CD4-positive, alpha-beta memory T cell (primary cell): Measurements from ENCODE around the gene SERTAD3. TPM values are rescaled to one million over a fixed set of nuclear protein-coding genes. Genes with fewer than 3 reads are reported as not detected.
"Not testable (repeated sequence)": the region's sequence is repeated elsewhere in the genome, so short reads cannot be mapped to it uniquely, and the experiment has no call there.

Experiments used
- CTCF ChIA-PET: fragments of 350-600 bp; sonication (Branson Sonifier 250); formaldehyde crosslinking; loops from one replicate; lab custom pipeline; 2021; ENCODE audit warnings: inconsistent platforms; ENCODE audit not compliant: partially characterized antibody; lab: Charles Lee
- POLR2A ChIA-PET: fragments of 350-600 bp; sonication (Branson Sonifier 250); formaldehyde crosslinking; loops from one replicate; lab custom pipeline; 2021; ENCODE audit not compliant: partially characterized antibody; lab: Charles Lee
- DNase-seq, 5 donors: peaks; one replicate each; pipeline versions ENCODE4 v3.0.0 to v3.0.0-alpha.2; 2020 to 2022; ENCODE audit warnings: mixed read lengths in 1 of 5
- H3K27ac ChIP-seq: one replicate; pipeline ENCODE4 v1.7.0; 2013; ENCODE audit warnings: low read depth, low read length
- H3K27me3 ChIP-seq: 2 replicates; pipeline ENCODE4 v1.7.0; 2013; ENCODE audit warnings: mild to moderate bottlenecking, low read length, moderate library complexity; ENCODE audit not compliant: insufficient read depth
- H3K36me3 ChIP-seq: 2 replicates; pipeline ENCODE4 v1.7.0; 2013; ENCODE audit warnings: mild to moderate bottlenecking, low read length, moderate library complexity; ENCODE audit not compliant: insufficient read depth
- H3K4me1 ChIP-seq: 2 replicates; pipeline ENCODE4 v1.7.0; 2013; ENCODE audit warnings: mild to moderate bottlenecking, low read length, moderate library complexity; ENCODE audit not compliant: insufficient read depth
- H3K4me3 ChIP-seq, 2 donors: one replicate each; pipeline ENCODE4 v1.7.0; 2013; ENCODE audit warnings: low read length in 2 of 2, mild to moderate bottlenecking in 1 of 2
- H3K9me3 ChIP-seq, 2 donors: one replicate each; pipeline ENCODE4 v1.7.0; 2013; ENCODE audit warnings: low read length in 2 of 2, control low read depth in 1 of 2; ENCODE audit not compliant: control insufficient read depth in 1 of 2
- H3K27ac Mint-ChIP-seq, 7 donors: one replicate each; pipeline ENCODE4 v1.8.0; 2020 to 2021; ENCODE audit warnings: mixed read lengths in 7 of 7, mild to moderate bottlenecking in 6 of 7, inconsistent platforms in 3 of 7, moderate library complexity in 3 of 7
- H3K27me3 Mint-ChIP-seq, 2 donors: one replicate each; pipeline ENCODE4 v1.8.0; 2020 to 2021; ENCODE audit warnings: mixed read lengths in 2 of 2
- H3K36me3 Mint-ChIP-seq, 2 donors: one replicate each; pipeline ENCODE4 v1.8.0; 2020 to 2021; ENCODE audit warnings: mixed read lengths in 2 of 2, inconsistent platforms in 1 of 2, mild to moderate bottlenecking in 1 of 2
- H3K4me1 Mint-ChIP-seq, 4 donors: one replicate each; pipeline ENCODE4 v1.8.0; 2020 to 2021; ENCODE audit warnings: mixed read lengths in 4 of 4, mild to moderate bottlenecking in 1 of 4
- H3K4me3 Mint-ChIP-seq, 8 donors: one replicate each; pipeline ENCODE4 v1.8.0; 2020 to 2021; ENCODE audit warnings: mixed read lengths in 8 of 8, mild to moderate bottlenecking in 7 of 8, moderate library complexity in 6 of 8, inconsistent platforms in 3 of 8
- H3K9me3 Mint-ChIP-seq, 8 donors: one replicate each; pipeline ENCODE4 v1.8.0; 2020 to 2021; ENCODE audit warnings: mixed read lengths in 8 of 8, mild to moderate bottlenecking in 5 of 8, inconsistent platforms in 3 of 8, moderate library complexity in 1 of 8
- intact Hi-C: fragments of 100-400 bp; cut with micrococcal nuclease; formaldehyde crosslinking; loops from one replicate; pipeline ENCODE4 v1.15.1; 2023
- polyA plus RNA-seq, 2 donors: library from polyadenylated mRNA; unstranded; fragments of 300-500 nt; fragmentation: Illumina TruSeq; gene quantifications; one replicate each; pipeline ENCODE4 v1.2.3, GENCODE V29; 2021
- total RNA-seq, 2 experiments: library from RNA; stranded (reverse); gene quantifications; one replicate each; pipeline ENCODE4 v1.2.3, GENCODE V29; 2021

SERTAD3 gene
- total and polyA plus RNA-seq, 4 experiments from 2014 or later = 9.4 to 19.4 (median 14.6) TPM

- H3K4me3 ChIP-seq, H3K27ac ChIP-seq, H3K9me3 Mint-ChIP-seq, H3K27me3 Mint-ChIP-seq, H3K9me3 ChIP-seq, H3K27ac Mint-ChIP-seq, H3K4me3 Mint-ChIP-seq, H3K36me3 ChIP-seq, H3K36me3 Mint-ChIP-seq, intact Hi-C loops, H3K27me3 ChIP-seq, DNase-seq: not testable (repeated sequence)
- ChIA-PET POLR2A (interaction anchor here (1.7 kb wide), 1 partner anchor 13 kb away, joined by 5 read pairs; no protein-coding TSS in a partner anchor), CTCF (interaction anchor here (0.9 to 1.0 kb wide), 2 partner anchors 10 kb away, joined by 4 read pairs; no protein-coding TSS in a partner anchor)
- peaks cover 18% of the 10 kb centered on the region for H3K4me1 ChIP-seq
- peaks cover 8 to 21% (median 13%) of the 10 kb centered on the region in 4 donors for H3K4me1 Mint-ChIP-seq
Observed at GRCh38 chr19:40430242-40430641, 13.9 kb downstream of the SERTAD3 start.

- CTCF ChIA-PET = interaction anchor here (3.1 kb wide), 1 partner anchor 37 kb away, joined by 24 read pairs; the partner anchor contains the start of gene BLVRB
- Mint-ChIP-seq H3K4me3 (peak overlapping the region in 1 of 8 donors; percentile 49), H3K36me3 (peaks cover 0 to 11% of the 10 kb centered on the region in 2 donors), H3K4me1 (peaks cover 9 to 28% (median 17%) of the 10 kb centered on the region in 4 donors)
- not testable (repeated sequence) for H3K36me3 ChIP-seq, H3K4me3 ChIP-seq, H3K27ac ChIP-seq, H3K27ac Mint-ChIP-seq, H3K27me3 Mint-ChIP-seq, H3K9me3 Mint-ChIP-seq, H3K9me3 ChIP-seq, H3K27me3 ChIP-seq, DNase-seq
- POLR2A ChIA-PET = interaction anchor here (8.9 kb wide), 1 partner anchor 13 kb away, joined by 227 read pairs; the partner anchor contains the start of gene SERTAD3
- intact Hi-C loops = loop anchor here (5.0 to 10.0 kb wide), 2 partner anchors 143 to 174 kb away; partner anchors contain the start of genes AKT2 and LTBP4
- H3K4me1 ChIP-seq = peaks cover 21% of the 10 kb centered on the region
Observed at GRCh38 chr19:40428197-40428596, 15.9 kb downstream of the SERTAD3 start.

DNA sequence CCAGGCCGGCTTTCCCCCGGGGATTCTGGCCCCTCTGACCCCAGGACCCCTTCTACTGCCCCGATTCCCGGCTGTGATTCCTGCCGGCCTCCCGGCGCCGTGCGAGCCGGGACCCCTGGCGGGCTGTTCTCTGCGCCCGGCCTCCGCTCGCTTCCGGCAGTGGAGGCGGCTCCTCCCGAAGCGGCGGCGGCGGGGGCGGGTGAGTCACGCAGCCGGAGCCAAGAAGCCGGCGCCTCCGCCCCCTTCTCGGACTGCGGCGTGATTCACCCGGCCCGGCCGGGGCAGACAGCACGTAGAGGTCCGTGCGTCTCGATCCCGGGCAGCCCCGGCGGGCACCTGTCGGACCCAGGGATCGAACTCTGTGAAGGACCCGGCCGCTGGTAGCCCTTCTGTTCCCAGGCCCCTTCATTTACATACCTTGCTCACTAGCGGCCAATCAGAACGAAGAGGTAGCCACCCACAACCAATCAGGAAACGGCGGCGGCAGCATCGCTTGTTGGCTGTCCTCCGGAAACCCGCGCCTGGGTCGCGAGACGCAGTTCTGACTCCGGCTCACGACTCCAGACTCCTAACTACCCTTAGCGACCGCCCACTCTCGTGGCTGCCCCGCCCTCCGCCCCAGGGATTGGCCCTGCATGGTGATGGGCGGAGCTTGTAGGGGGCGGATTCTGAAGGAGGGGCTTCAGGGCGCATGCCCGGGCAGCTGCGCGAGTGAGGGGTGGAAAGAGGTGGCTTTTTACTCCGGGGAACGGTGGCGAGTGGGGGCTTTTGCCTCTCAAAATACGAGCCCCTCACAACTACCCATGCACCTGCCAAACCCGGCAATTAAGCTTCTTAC is 18.5 kb downstream of the SERTAD3 start, which contains the start of gene SERTAD1:
Gene SERTAD1 (minus strand): TSS at position 543 of the 838 bp plus-strand sequence. CDS start 2,446 bp downstream, outside the sequence.
- H3K27me3 Mint-ChIP-seq = peaks cover 0 to 2% of the 10 kb centered on the region in 2 donors

GRCh38 chr19:40424637-40425449 is 19.3 kb downstream of the SERTAD3 start:
- H3K4me3 ChIP-seq = peak overlapping the region; percentile 79 to 85
- Mint-ChIP-seq H3K27me3 (peaks cover 0 to 2% of the 10 kb centered on the region in 2 donors), H3K36me3 (peaks cover 0 to 14% of the 10 kb centered on the region in 2 donors), H3K27ac (peak overlapping the region; percentile 94 to 99 (median 98)), H3K9me3 (peaks cover 0 to 2% (median 0%) of the 10 kb centered on the region in 8 donors), H3K4me1 (peaks cover 13 to 36% (median 22%) of the 10 kb centered on the region in 4 donors), H3K4me3 (peak overlapping the region; percentile 92 to 99 (median 95))
- CTCF ChIA-PET = interaction anchor here (0.8 to 1.1 kb wide), 3 partner anchors 20 to 41 kb away, joined by 3 read pairs; partner anchors contain the start of gene BLVRB
- no peaks in the 10 kb centered on the region for H3K9me3 ChIP-seq
- DNase-seq = peak in 1 of 5 donors; percentile 11
- intact Hi-C loops = loop anchor here (1.0 to 10.0 kb wide), 6 partner anchors 18 to 177 kb away; partner anchors contain the start of genes AKT2, BLVRB, C19orf47 and LTBP4
- POLR2A ChIA-PET = interaction anchor here (0.7 to 8.9 kb wide), 9 partner anchors 9 to 180 kb away, joined by 3 to 227 read pairs (median 6); partner anchors contain the start of genes BLVRB, C19orf47, PLD3 and SERTAD3
- H3K27me3 ChIP-seq = no peaks in the 10 kb centered on the region
- peak overlapping the region; percentile 92 for H3K27ac ChIP-seq
- no peaks in the 10 kb centered on the region for H3K36me3 ChIP-seq
- H3K4me1 ChIP-seq = peaks cover 28% of the 10 kb centered on the region

More for the DNA sequence above, 18.5 kb downstream of the SERTAD3 start, which contains the start of gene SERTAD1:
- Histone ChIP-seq H3K9me3 (no peaks in the 10 kb centered on the region), H3K36me3 (no peaks in the 10 kb centered on the region), H3K27me3 (no peaks in the 10 kb centered on the region), H3K27ac (peak within 1 kb of the TSS; percentile 92), H3K4me3 (peak within 1 kb of the TSS; percentile 79 to 85), H3K4me1 (peaks cover 28% of the 10 kb centered on the region)
- Mint-ChIP-seq H3K27ac (peak within 1 kb of the TSS; percentile 97 to 99 (median 98)), H3K4me3 (peak within 1 kb of the TSS; percentile 92 to 99 (median 95)), H3K9me3 (peaks cover 0 to 2% (median 0%) of the 10 kb centered on the region in 8 donors), H3K4me1 (peaks cover 11 to 34% (median 22%) of the 10 kb centered on the region in 4 donors), H3K36me3 (peaks cover 0 to 14% of the 10 kb centered on the region in 2 donors)
- ChIA-PET CTCF (interaction anchor here (1.1 to 3.1 kb wide), 6 partner anchors 9 to 178 kb away, joined by 3 to 24 read pairs (median 6); partner anchors contain the start of gene BLVRB), POLR2A (interaction anchor here (0.7 to 8.9 kb wide), 19 partner anchors 8 to 579 kb away, joined by 3 to 227 read pairs (median 6); partner anchors contain the start of genes ACTMAP, AKT2, BLVRB and C19orf47)
- intact Hi-C loops = loop anchor here (1.0 to 10.0 kb wide), 6 partner anchors 18 to 177 kb away; partner anchors contain the start of genes AKT2, BLVRB, C19orf47 and LTBP4
- peak; percentile 100 for DNase-seq

DNA sequence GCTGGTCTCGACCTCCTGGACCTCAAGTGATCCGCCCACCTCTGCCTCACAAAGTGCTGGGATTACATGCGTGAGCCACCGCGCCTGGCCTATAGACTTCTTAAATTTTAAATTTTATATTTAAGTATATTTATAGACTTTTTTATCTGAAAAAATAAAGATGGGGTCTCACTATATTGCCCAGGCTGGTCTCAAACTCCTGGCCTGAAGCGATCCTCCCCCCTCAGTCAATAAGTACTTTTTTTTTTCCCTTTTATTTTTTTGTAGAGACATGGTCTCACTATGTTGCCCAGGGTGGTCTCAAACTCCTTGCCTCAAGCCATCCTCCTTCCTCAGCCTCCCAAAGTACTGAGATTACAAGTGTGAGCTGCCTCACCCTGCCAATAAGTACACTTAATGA is 20.2 kb downstream of the SERTAD3 start:
- intact Hi-C loops = loop anchor here (10.0 kb wide), 1 partner anchor 139 kb away; the partner anchor contains the start of gene AKT2
- CTCF ChIA-PET = interaction anchor here (0.8 to 1.4 kb wide), 4 partner anchors 16 to 42 kb away, joined by 3 to 4 read pairs (median 3); partner anchors contain the start of gene BLVRB
- POLR2A ChIA-PET = interaction anchor here (0.7 to 8.9 kb wide), 6 partner anchors 10 to 180 kb away, joined by 3 to 227 read pairs (median 4); partner anchors contain the start of genes BLVRB and SERTAD3
- H3K4me1 Mint-ChIP-seq = peaks cover 16 to 45% (median 24%) of the 10 kb centered on the region in 4 donors
- Histone ChIP-seq H3K4me3 (no peak overlapping the region), H3K27ac (no peak overlapping the region), H3K27me3 (no peaks in the 10 kb centered on the region), H3K9me3 (no peaks in the 10 kb centered on the region), H3K4me1 (peaks cover 28% of the 10 kb centered on the region), H3K36me3 (no peaks in the 10 kb centered on the region)
- peaks cover 0 to 2% (median 0%) of the 10 kb centered on the region in 8 donors for H3K9me3 Mint-ChIP-seq
- peak overlapping the region; percentile 36 to 99 (median 78) for H3K27ac Mint-ChIP-seq
- peak overlapping the region in 3 of 8 donors; percentile 48 to 66 (median 65) for H3K4me3 Mint-ChIP-seq
- DNase-seq = no peak
- peaks cover 0 to 2% of the 10 kb centered on the region in 2 donors for H3K27me3 Mint-ChIP-seq
- peaks cover 0 to 15% of the 10 kb centered on the region in 2 donors for H3K36me3 Mint-ChIP-seq
